SK-N-MC (cell line): ENCODE results near the gene CSPG5.

ENCODE experiments used
- EZH2 ChIP-seq: fragments of 200-600 bp; sonication (generic); IDR thresholded peaks from one replicate; pipeline ENCODE4 v1.6.1; 2017; ENCODE audit warnings: antibody characterized with exemption
- FOXP2 ChIP-seq: optimal IDR thresholded peaks from 2 replicates; pipeline ENCODE3; 2011; ENCODE audit warnings: mild to moderate bottlenecking, moderate library complexity; ENCODE audit not compliant: insufficient read depth; ENCODE audit errors: extremely low read length, control extremely low read depth
- POLR2AphosphoS5 ChIP-seq: IDR thresholded peaks from 2 replicates; pipeline ENCODE4 v1.6.1; 2012; ENCODE audit warnings: mild to moderate bottlenecking, low read depth, low read length, borderline replicate concordance

DNA sequence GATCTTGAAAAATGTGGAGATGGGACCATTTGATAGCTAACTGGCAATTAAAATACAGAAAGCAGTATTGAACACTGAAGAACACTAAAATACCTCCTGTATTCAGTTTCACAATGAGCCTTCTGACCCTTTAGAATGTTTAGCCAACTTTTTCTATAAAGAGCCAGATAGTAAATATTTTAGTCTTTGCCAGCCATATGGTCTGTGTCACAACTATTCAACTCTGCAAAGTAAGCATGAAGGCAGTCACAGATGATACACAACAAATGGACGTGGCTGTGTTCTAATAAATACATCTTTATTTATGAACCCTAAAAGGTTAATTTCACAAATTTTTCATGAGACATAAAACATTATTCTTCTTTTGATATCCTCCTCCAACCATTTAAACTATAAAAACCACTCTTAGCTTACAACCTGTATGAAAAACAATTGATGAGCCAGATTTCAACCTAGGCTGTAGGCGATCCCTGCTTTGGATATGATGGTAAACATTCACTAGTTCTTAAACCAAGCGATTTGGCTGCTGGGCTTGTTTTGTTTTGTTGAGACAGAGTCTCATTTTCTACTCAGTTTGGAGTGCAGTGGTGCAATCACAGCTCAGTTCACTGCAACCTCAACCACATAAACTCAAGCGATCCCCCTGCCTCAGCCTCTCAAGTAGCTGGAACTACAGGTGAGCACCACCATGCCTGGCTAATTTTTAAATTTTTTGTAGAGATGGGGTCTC lies 13.6 kb upstream of the CSPG5 start:
- TF ChIP-seq POLR2AphosphoS5: no peak
- TF ChIP-seq EZH2: no peak
- TF ChIP-seq FOXP2: no peak
